B cell (primary cell): ENCODE data around the gene TGFBRAP1.

Source experiments
- CTCF ChIP-seq: fragments of 200-600 bp; IDR thresholded peaks from one replicate; pipeline ENCODE4 v1.8.0; 2022; ENCODE audit warnings: antibody characterized with exemption, mild to moderate bottlenecking
- EZH2 ChIP-seq: IDR thresholded peaks from 2 replicates; pipeline ENCODE4 v1.6.1; 2012; ENCODE audit warnings: borderline replicate concordance, low read depth, mild to moderate bottlenecking, moderate library complexity, low read length; ENCODE audit not compliant: insufficient read depth, poor library complexity, severe bottlenecking

GRCh38 chr2:105271393-105272045 is 58.0 kb downstream of the TGFBRAP1 start:
- TF ChIP-seq CTCF (no peak), EZH2 (no peak)
